AML-193 (cell line): ENCODE data around the gene EHHADH.

Experiments used
- DNase-seq, 2 experiments: peaks; one replicate each; lab custom pipeline; 2025; lab: John Stamatoyannopoulos, UW

EHHADH gene

DNA sequence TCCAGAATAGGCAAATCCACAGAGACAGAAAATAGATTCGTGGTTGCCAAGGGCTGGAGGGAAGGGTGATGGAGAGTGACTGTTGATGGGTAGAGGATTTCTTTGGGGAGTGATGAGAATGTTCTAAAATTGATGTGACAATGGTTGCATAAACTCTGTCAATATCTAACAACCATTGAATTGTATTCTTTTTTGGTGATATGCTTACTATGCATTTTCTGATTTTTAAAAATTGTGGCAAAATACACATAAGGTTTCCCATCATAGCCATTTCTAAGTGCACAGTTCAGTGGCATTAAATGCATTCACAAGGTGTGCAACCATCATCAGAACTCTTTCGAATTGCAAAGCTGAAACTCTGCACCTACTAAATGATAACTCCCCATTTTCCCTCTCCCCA, 56.8 kb downstream of the EHHADH start:
- no peak for DNase-seq

DNA sequence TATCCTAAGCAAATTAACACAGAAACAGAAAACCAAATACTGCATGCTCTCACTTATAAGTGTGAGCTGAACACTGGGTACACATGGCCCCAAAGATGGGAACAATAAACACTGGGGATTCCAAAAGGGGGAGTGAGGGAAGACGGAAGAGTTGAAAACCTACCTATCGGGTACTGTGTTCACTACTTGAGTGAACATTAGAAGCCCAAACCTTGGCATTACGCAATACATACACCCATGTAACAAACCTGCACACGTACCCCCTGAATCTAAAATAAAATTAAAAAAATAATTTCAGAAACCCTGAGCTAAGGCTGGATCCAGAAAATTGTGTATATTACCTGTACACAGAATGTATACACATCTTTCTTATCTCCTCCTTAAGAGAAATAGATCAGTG, 58.2 kb downstream of the EHHADH start:
- DNase-seq, result no peak

DNA sequence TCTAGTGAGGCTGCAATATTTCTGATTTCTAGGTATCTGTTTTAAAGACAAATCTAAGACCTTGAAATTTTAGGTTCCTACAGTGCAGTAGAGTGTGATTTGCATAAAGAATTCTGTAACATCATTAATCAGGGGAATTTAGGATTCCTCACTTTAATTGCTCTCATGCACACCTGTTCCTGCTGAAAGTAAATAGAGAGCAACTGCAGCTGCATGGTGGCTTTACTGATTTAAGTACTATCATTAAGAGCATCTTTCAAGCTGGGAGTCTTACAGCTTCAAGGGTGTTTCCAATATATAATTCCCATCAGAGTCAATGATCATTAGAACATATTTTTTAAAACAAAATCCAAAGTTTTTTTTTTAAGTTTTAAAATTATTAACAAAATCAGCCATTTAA, 65.0 kb downstream of the EHHADH start:
- no peak for DNase-seq

DNA sequence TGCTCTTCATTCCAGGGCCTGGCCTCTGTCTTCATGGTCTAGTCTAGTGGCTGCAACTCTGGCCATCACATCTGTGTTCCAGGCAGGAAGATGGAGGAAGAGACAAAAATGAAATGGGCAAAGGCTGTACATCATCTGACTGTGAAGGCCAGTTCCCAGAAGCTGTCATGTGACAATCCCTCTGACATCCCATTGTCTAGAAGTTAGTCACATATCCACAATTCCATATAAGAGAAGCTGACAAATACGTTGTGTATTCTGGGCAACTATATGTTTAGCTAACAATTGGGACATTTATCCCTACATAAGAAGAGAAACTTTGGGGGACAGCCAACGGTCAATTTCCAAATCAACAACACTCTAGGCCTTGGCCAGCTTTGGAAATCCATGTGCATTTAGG, 66.5 kb downstream of the EHHADH start:
- DNase-seq, result no peak

DNA sequence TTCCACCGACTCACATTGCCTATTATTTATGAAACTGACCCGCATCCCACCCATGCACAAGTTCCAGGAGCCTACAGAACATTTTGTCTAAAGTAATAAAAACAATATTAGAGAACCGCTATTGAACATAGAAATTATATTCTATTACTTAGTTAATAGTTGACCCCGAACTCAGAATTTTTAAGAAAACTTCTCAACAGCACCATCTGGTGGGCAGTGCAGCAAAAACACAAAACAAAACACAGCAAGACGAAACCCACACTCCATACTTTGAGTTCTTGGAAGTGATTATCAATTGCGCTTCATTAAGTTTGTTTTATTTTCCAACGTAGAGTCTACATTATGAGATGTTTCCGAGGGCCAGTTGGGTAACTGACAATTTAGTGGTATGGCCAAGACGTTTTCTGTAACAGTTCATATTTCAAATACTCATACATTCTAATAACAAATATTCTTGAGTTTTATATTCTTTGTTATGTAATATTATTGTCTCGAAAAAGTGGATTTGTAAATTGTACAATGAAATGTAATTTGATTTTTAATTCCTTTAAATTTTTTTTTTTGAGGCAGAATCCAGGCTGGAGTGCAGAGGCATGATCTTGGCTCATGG, 77.0 kb downstream of the EHHADH start:
- peak; percentile 48 to 63 for DNase-seq

DNA sequence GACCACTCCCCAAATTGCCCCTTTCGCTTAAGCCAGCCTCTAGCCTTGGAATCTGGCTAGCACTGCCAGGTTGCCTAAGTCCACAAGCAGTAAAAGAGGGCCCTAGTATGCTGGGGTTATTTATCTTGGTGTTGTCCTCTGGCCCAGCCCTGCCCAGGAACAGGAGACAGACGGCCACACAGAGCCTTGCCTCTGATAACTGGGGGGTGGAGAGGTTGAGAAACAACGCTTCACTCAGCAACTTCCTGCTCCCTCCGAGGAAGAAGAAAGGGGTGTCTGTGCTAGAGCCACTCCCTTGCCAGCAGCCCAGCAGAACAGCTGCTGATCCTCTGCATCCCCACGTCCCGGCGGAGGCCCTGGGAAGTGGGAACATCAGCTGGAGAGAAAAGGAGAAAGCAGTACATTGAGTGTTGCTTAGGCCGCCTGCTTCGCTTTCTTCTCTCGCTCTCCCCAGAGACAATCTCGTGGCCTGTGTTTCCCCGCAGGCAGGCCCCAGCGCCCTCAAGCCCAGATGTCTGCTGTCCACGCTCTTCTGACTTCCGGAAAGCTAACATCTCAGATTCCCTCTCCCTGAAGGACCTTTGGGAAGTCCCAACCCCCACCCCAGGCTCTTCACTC, 78.4 kb downstream of the EHHADH start:
- peak; percentile 44 to 59 for DNase-seq

DNA sequence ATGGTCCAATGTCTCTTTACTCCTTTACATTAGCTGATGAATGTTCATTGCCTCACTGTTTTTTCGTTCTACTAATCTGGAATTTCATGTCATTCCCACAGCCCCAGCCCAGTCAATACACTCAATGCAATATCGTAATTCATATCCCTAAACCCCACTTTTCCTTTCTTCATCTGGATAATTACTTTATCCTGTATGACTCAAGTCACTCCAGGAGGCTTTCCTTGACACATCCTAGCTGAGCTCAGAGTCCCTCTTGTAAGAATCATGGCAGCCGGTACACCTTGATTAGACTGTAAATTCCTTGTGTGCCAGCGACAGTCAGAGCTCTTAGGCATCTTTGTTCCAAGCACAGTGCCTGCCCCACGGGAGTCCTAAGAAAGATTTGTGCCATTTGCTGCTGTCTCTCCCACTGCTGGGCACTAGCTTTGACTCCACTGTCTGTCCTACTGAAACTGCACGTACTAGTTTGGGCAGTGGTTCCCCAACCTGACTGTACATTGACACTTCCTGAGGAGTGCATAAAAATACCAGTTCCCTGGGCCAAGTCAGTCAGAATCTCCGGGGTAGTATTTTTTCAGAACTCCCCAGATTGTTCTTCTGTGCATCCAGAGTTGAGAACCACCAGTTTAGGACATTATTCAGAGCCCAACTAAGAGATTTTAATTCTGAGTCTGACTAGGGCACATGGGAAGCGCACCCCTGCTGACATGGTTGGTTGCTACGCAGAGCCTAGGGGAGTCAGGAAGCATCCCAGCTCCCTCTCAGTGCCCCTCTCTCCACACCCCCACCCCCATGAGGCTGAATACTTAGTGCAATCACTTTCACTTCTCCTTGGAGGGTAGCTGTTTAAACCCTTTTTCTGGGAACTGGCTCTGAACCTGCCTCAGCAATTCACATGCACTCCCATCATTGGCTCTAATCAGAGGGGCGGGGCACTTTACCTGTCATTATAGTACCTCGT, 81.5 kb downstream of the EHHADH start:
- no peak for DNase-seq

DNA sequence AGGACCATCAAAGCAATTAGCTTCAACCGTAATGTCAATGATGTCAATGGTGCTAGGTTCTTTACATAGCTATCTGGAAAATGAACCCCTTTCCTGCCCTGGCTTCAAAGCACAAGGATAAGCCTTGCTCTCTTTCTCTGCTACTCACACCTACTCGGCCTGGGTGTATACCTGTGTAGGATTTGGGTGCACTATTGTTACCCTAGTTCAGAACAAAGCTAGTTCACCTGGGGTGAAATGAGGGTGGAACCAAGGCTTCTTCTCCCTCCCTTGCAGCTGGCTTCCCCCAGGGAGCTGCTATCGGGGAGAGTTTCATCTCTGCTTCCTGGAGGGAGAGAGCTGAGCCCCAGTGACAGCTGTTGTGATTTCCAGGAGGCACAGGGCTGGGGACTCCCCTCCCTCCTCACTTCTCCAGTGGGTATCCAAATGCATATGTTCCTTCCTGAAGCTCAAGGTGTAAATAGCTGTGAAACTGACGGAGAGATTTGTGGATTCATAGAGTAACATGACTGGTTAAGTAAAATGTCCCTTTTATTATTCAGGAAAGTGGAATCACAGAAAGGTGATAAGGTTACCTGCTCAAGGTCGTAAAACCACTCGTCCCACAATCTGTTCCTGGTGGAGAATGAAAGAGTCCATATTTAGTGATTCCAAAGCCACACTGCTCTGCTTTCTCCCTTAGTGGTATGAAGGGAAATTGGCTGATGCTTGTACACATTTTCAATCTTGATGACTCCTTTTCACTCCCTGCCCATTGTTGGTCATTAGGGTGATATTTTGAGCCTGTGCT, 89.2 kb downstream of the EHHADH start:
- DNase-seq, result no peak

DNA sequence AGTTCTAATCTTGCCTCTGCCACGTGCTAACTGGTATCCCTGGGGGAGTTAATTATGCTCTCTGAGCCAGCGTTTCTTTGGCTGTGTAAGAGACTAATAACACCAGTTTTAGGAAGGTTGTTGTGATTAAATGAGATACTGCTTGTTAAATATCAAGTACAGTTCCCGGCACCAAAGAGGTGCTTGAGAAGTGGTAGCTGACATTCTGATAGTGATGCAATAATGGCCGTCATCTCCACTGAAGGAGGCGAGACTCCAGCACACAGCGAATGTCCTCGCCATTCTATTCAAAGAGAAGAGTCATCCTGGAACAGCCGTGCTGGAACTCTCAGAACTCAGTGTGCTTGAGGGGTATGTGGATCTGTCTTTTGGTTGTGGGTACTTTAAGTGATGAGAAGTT, 91.2 kb downstream of the EHHADH start:
- DNase-seq, result no peak

DNA sequence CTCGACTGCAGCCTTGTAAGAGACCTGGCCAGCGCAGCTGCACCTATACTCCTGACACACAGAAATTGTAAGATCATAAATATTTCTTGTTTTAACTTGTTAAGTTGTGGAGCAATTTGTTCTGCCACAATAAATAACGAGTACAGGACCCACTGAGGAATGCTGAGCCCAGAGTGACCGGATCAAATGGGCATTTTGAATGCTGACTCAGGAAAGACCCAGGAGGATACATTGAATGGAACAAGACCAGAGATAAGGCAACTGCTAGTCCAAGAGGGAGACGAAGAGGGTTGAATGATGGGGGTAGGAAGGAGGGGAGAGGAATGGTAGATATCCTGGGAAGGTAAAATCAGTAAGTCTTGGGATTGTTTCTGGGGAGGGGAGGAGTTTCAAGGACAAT, 92.1 kb downstream of the EHHADH start:
- no peak for DNase-seq

DNA sequence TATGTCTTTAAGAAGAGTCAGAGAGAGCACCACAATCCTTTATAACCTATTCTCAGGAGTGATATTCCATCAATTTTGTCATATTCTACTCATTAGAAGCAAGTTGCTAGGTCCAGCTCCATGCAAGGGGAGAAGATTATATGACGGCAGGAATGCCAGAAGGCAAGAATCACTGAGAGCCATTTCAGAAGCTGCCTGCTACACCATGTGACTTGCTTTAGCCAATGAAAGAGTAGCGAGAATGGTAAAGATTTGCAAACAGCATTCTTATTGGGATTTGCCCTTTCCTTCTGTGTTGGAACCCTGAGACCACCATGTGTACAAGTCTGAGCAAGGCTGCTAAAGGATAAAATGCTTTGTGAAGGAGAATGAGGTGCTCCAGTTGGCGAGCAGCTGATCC, 96.5 kb downstream of the EHHADH start:
- no peak for DNase-seq

DNA sequence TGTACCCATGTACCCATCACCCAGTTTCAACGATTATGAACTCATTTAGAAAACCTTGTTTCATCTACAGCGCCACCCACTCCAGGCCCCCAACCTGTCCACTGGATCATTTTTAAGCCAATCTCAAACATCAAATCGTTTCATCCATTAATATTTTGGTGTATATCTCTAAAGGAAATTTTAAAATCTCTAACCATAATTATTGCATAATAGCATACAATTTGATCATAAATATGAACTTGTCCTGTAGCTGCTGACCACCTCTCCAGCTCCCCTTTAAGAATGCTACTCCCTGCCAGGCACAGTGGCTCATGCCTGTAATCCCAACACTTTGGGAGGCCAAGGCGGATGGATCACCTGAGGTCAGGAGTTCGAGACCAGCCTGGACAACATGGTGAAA, 98.2 kb downstream of the EHHADH start:
- no peak for DNase-seq

DNA sequence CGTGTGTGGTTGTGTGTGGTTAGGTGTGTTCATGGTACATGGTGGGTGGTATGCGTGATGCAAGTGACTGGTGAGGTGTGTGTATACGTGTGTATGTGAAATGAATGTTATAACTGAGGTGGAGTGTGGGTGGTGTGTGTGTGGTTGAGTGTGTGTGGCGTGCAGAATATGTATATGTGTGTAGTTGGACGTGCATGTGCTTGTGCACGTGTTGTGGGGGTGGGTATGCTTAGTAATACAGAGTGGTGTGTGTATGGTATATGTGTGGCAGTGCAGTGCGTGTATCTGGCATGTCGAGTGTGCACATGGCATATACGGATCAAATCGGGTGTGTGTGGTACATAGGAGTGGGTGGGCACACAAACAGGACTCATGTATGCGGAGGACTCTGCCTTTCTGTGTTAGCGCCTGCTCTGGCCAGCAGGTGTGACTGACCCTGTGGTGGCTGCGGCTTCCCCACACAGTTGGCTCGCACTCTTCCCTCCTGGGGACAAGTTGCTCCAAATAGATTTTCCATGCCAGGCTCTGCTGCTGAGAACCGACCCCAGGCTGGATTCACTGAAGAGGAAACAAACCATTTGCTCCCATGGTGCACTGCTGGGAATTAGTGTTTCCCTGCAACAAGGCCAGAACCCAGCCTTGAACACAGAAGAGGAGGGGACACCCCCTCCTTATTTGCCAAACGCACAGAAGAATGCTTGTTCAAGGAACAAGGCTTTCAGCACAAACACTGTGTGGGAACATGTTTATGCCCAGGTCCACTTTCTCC, 99.8 kb downstream of the EHHADH start:
- DNase-seq, result no peak

DNA sequence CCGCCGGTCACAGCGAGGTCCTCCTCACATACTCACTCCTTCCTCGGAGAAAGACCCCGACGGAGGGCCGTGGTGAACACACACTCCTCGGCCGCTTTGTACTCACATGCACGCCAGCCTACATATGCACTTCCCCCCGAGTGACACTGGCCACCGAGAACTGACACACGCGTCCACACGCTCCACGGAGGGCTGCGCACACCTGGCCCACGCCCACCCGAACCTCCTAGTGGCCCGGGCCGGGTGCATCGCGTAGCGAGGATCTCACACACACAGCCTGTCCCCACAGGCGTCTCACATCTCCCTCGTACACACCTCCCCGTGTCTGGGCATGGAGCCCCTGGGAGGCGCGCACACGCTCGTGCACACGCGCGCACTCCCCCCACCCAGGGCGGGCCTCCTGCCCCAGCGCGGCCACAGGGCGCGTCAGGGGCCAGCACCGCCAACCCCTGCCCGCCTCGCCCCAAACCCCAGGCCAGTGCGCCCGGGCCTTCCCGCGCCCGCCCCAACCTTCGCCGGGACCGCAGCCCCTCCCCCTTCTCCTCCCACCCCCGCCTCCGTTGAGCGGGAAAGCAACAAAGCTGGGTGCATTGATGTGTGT, 100.6 kb downstream of the EHHADH start:
- no peak for DNase-seq

DNA sequence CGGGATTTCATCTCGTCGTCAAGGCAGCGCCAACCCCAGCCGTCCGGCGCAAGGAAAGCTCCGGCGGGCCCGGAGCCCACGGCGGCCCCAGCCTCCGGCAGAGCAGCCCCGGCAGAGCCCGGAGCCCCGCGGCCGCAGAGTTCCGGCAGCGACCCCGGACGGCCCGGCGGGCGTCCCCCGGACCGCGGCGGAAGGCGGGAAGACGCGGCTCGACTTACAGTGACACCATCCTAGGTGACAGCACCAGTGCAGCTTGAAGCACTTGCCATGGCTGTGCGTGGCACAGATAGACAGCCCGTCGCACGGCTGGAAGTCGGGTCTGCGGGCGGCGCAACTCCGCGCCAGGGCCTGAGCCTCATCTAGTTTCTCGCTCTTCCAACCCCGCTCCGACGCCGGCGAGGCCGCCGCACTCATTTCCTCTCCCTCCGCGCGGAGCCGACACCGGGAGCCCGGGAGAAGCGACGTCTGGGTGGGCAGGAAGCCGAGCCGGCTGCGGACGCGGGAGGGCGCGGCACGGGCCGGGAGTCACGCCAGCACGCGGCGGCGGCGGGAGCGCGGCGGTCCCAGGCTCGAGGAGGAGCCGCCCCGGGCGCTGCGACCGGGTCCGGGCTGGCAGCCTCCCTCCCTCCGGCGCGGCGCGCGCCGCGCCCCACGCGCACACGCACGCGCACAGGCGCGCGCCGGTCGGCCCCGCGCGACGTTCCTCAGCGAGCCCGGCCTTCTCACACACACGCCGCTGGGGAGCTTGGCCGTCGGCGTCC, 101.3 kb downstream of the EHHADH start, which contains the start of gene C3orf70:
Gene C3orf70, minus strand, starts transcription at position 651 of the 761 bp plus-strand sequence. Its CDS starts 237 bp downstream, at position 414.
- DNase-seq, result no peak

DNA sequence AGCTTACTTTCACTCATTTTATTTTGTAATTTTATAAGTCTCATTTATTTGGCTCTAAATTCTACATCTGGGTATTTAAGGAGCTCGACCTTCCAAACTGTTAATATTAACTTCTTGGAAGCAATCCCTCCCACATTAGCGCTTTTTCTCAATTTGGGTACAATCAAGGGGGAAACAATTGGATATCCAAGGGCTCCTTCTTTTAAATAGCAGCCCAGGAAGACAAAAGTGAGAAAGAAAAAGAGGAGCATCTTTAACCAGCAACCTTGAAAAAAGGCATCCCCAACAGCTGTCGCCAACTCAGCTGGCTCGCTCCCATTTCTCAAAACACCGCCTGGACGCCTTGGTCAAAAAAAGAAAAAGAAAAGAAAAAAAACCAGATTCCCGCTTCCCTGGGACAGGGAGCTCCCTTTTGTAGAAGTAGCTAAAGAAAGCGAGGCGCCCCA, 101.9 kb downstream of the EHHADH start:
- DNase-seq, result no peak

DNA sequence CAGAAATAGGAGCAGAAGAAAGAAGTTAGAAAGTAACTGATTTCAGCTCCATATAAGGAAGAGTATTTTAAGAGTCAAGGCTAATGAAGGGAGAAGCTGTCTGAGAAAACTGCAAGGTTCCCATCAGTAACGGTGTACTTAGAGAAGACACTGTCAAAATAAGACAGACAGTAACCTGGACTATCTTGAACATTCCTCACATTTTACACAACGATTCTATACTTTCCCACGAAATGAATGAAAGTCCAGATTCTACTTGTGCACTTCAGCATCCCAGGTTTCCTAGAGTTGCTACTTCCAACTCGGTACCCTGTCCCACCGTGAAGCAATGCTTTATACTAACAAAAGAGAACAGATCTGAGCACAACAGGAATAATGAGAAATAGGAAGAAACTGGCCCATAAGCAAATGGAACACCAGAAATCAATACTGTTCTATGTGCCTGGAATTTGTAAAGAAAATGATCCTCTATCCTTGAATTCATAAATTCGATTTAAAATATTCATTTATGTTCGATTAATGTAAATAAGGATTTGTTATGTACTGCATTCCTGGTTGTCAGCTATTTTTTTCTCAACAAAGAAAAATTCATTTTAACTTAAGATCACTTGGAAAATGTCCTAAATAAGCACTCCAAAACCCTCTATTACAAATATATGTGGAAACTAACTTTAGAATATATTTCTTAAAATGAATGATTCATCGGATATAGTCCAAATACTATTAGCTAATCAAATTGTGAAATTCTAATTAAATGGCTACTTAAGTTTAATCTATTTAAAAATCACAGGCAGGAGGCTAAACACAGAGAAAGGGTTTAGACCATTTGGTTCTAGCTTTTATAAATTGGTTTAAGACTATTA, 102.5 kb downstream of the EHHADH start:
- no peak for DNase-seq

DNA sequence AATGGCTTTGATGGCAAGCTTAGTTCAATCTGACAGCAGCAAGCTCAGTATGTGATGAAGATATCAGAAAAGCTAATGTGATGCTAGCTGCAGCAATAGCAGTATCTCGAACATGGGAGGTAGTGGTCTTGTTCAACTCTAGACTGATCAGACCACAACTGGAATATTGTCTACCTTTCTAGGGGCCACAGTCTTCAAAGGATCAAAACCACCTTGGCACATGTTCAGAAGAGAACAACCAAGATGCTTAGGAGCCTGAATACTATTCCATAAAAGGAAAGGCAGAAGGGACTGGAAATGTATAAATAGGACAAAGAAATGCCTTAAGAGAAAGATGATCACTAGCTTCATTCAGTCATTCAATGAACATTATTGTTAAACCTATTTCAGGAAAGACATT, 103.3 kb downstream of the EHHADH start:
- DNase-seq, result no peak

DNA sequence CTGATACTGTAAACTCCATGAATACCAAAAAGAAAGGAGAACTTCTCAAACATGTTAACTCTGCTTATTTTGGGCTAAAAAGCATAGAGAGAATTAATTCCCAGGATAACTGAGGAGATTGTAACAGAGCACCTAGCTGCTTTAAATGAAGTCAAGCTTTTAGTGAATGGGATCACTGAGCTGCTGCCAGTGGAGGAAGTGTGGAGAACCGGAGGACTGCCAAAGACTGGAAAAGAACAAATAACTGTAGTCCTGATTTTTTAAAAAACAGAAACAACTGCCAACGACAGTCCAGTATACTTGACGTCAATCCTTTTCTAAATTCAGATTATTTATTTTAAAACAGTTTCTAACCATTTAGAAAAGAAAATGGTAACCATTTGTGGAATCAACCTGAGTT, 104.3 kb downstream of the EHHADH start:
- DNase-seq, result no peak
